ENCODE results near the gene STAT3. TPM values are rescaled to one million over a fixed set of nuclear protein-coding genes. Genes with fewer than 3 reads are reported as not detected.
"Not testable (repeated sequence)": the region's sequence is repeated elsewhere in the genome, so short reads cannot be mapped to it uniquely, and the experiment has no call there.

The STAT3 gene
- polyA plus RNA-seq, 6 donors from 2014 or later = 89.8 to 112 (median 101) TPM

- Mint-ChIP-seq H3K27me3 (no peaks in the 10 kb centered on the region), H3K4me1 (peaks cover 34 to 47% (median 44%) of the 10 kb centered on the region in 3 donors), H3K36me3 (peaks cover 4 to 22% of the 10 kb centered on the region in 2 donors), H3K4me3 (peak overlapping the region in 4 of 8 donors; percentile 41 to 68 (median 64)), H3K27ac (peak overlapping the region in 2 of 6 donors; percentile 8 to 29), H3K9me3 (no peaks in the 10 kb centered on the region)
- DNase-seq = no peak
- ATAC-seq (ENCODE audit: low read depth in 2 of 2) = no peak
These were observed 77.4 kb downstream of the STAT3 start for GRCh38 chr17:42310787-42311215.

- H3K27me3 Mint-ChIP-seq = no peaks in the 10 kb centered on the region
- no peaks in the 10 kb centered on the region for H3K9me3 Mint-ChIP-seq
- no peak for ATAC-seq (ENCODE audit: low read depth in 2 of 2)
- no peak for DNase-seq
- peaks cover 4 to 24% of the 10 kb centered on the region in 2 donors for H3K36me3 Mint-ChIP-seq
- peak overlapping the region in 5 of 6 donors; percentile 8 to 88 (median 54) for H3K27ac Mint-ChIP-seq
- H3K4me3 Mint-ChIP-seq = peak overlapping the region in 1 of 8 donors; percentile 64
- peaks cover 28 to 41% (median 38%) of the 10 kb centered on the region in 3 donors for H3K4me1 Mint-ChIP-seq
These were observed 78.1 kb downstream of the STAT3 start for GRCh38 chr17:42309986-42310786.

- DNase-seq = no peak
- no peak for ATAC-seq (ENCODE audit: low read depth in 2 of 2)
- Mint-ChIP-seq H3K27me3 (no peaks in the 10 kb centered on the region), H3K27ac (peak overlapping the region in 1 of 6 donors; percentile 57), H3K9me3 (no peaks in the 10 kb centered on the region), H3K4me1 (peaks cover 26 to 32% (median 30%) of the 10 kb centered on the region in 3 donors), H3K36me3 (peaks cover 4 to 32% of the 10 kb centered on the region in 2 donors), H3K4me3 (peak overlapping the region in 1 of 8 donors; percentile 65)
These were observed 79.1 kb downstream of the STAT3 start for GRCh38 chr17:42309142-42309541.

- DNase-seq = no peak
- H3K27me3 Mint-ChIP-seq = no peaks in the 10 kb centered on the region
- no peak overlapping the region for H3K27ac Mint-ChIP-seq
- H3K9me3 Mint-ChIP-seq = no peaks in the 10 kb centered on the region
- peaks cover 21 to 25% (median 23%) of the 10 kb centered on the region in 3 donors for H3K4me1 Mint-ChIP-seq
- H3K4me3 Mint-ChIP-seq = peak overlapping the region in 2 of 8 donors; percentile 5 to 63
- peaks cover 4 to 39% of the 10 kb centered on the region in 2 donors for H3K36me3 Mint-ChIP-seq
- no peak for ATAC-seq (ENCODE audit: low read depth in 2 of 2)
These were observed 79.8 kb downstream of the STAT3 start for GRCh38 chr17:42308446-42308845.

GRCh38 chr17:42307362-42307927 is 80.8 kb downstream of the STAT3 start:
- Mint-ChIP-seq H3K9me3 (no peaks in the 10 kb centered on the region), H3K27me3 (no peaks in the 10 kb centered on the region), H3K27ac (peak overlapping the region in 1 of 6 donors; percentile 63), H3K36me3 (peaks cover 4 to 46% of the 10 kb centered on the region in 2 donors), H3K4me1 (peaks cover 16 to 17% (median 16%) of the 10 kb centered on the region in 3 donors), H3K4me3 (no peak overlapping the region)
- ATAC-seq (ENCODE audit: low read depth in 2 of 2) = no peak
- no peak for DNase-seq

GRCh38 chr17:42306385-42306667 is 81.9 kb downstream of the STAT3 start:
- no peak overlapping the region for H3K4me3 Mint-ChIP-seq
- H3K9me3 Mint-ChIP-seq = no peaks in the 10 kb centered on the region
- peaks cover 9 to 57% of the 10 kb centered on the region in 2 donors for H3K36me3 Mint-ChIP-seq
- H3K27me3 Mint-ChIP-seq = no peaks in the 10 kb centered on the region
- peaks cover 5 to 8% (median 7%) of the 10 kb centered on the region in 3 donors for H3K4me1 Mint-ChIP-seq
- no peak overlapping the region for H3K27ac Mint-ChIP-seq
- DNase-seq (no peak), ATAC-seq (ENCODE audit: low read depth in 2 of 2) (no peak)

GRCh38 chr17:42305543-42306384 is 82.5 kb downstream of the STAT3 start:
- ATAC-seq (ENCODE audit: low read depth in 2 of 2) = no peak
- no peak overlapping the region for H3K4me3 Mint-ChIP-seq
- peaks cover 9 to 61% of the 10 kb centered on the region in 2 donors for H3K36me3 Mint-ChIP-seq
- H3K9me3 Mint-ChIP-seq = no peaks in the 10 kb centered on the region
- H3K27me3 Mint-ChIP-seq = no peaks in the 10 kb centered on the region
- peaks cover 0 to 4% (median 2%) of the 10 kb centered on the region in 3 donors for H3K4me1 Mint-ChIP-seq
- DNase-seq = no peak
- H3K27ac Mint-ChIP-seq = peak overlapping the region in 2 of 6 donors; percentile 25 to 85

- ATAC-seq (ENCODE audit: low read depth in 2 of 2); H3K4me1 Mint-ChIP-seq; H3K27me3 Mint-ChIP-seq; DNase-seq; H3K9me3 Mint-ChIP-seq; H3K4me3 Mint-ChIP-seq; H3K27ac Mint-ChIP-seq: not testable (repeated sequence)
- peaks cover 9 to 57% of the 10 kb centered on the region in 2 donors for H3K36me3 Mint-ChIP-seq
These were observed 83.3 kb downstream of the STAT3 start for GRCh38 chr17:42305031-42305330.

GRCh38 chr17:42304187-42305030 is 83.8 kb downstream of the STAT3 start:
- H3K4me3 Mint-ChIP-seq = no peak overlapping the region
- H3K4me1 Mint-ChIP-seq = peaks cover 0 to 3% (median 0%) of the 10 kb centered on the region in 3 donors
- ATAC-seq (ENCODE audit: low read depth in 2 of 2) = no peak
- H3K27me3 Mint-ChIP-seq = no peaks in the 10 kb centered on the region
- H3K36me3 Mint-ChIP-seq = peaks cover 9 to 54% of the 10 kb centered on the region in 2 donors
- H3K9me3 Mint-ChIP-seq = no peaks in the 10 kb centered on the region
- no peak for DNase-seq
- H3K27ac Mint-ChIP-seq = peak overlapping the region in 1 of 6 donors; percentile 81

GRCh38 chr17:42303694-42304093 is 84.5 kb downstream of the STAT3 start:
- DNase-seq (no peak), ATAC-seq (ENCODE audit: low read depth in 2 of 2) (no peak)
- no peaks in the 10 kb centered on the region for H3K9me3 Mint-ChIP-seq
- peaks cover 0 to 3% (median 0%) of the 10 kb centered on the region in 3 donors for H3K4me1 Mint-ChIP-seq
- H3K27ac Mint-ChIP-seq = peak overlapping the region in 2 of 6 donors; percentile 16 to 52
- H3K36me3 Mint-ChIP-seq = peaks cover 9 to 51% of the 10 kb centered on the region in 2 donors
- H3K4me3 Mint-ChIP-seq = no peak overlapping the region
- no peaks in the 10 kb centered on the region for H3K27me3 Mint-ChIP-seq

GRCh38 chr17:42301022-42301421 is 87.2 kb downstream of the STAT3 start:
- Mint-ChIP-seq H3K36me3 (peaks cover 7 to 42% of the 10 kb centered on the region in 2 donors), H3K27ac (peak overlapping the region in 1 of 6 donors; percentile 60), H3K4me1 (peaks cover 0 to 3% (median 0%) of the 10 kb centered on the region in 3 donors), H3K9me3 (no peaks in the 10 kb centered on the region), H3K4me3 (no peak overlapping the region), H3K27me3 (no peaks in the 10 kb centered on the region)
- DNase-seq (no peak), ATAC-seq (ENCODE audit: low read depth in 2 of 2) (no peak)

GRCh38 chr17:42299913-42300312 is 88.3 kb downstream of the STAT3 start:
- H3K36me3 Mint-ChIP-seq = peaks cover 15 to 46% of the 10 kb centered on the region in 2 donors

GRCh38 chr17:42299361-42299760 is 88.9 kb downstream of the STAT3 start:
- H3K4me1 Mint-ChIP-seq; H3K9me3 Mint-ChIP-seq; ATAC-seq (ENCODE audit: low read depth in 2 of 2); H3K4me3 Mint-ChIP-seq; H3K27me3 Mint-ChIP-seq; DNase-seq: not testable (repeated sequence)
- Mint-ChIP-seq H3K36me3 (peaks cover 15 to 41% of the 10 kb centered on the region in 2 donors), H3K27ac (peak overlapping the region in 1 of 6 donors; percentile 66)

More at GRCh38 chr17:42299913-42300312, 88.3 kb downstream of the STAT3 start:
- not testable (repeated sequence) for H3K4me1 Mint-ChIP-seq; H3K9me3 Mint-ChIP-seq; DNase-seq; ATAC-seq (ENCODE audit: low read depth in 2 of 2); H3K27ac Mint-ChIP-seq; H3K4me3 Mint-ChIP-seq; H3K27me3 Mint-ChIP-seq
